Endodermal cell (in vitro differentiated cells): Measurements from ENCODE around the gene PBX4. TPM values are rescaled to one million over a fixed set of nuclear protein-coding genes. Genes with fewer than 3 reads are reported as not detected.

Experiments used
- DNase-seq: peaks from one replicate; pipeline ENCODE4 v3.0.0-alpha.2; 2017
- H3K27ac ChIP-seq: 2 replicates; pipeline ENCODE4 v1.5.1; 2013; ENCODE audit warnings: mild to moderate bottlenecking, low read depth, low read length, moderate library complexity
- H3K27me3 ChIP-seq: 2 replicates; pipeline ENCODE4 v1.6.1; 2013; ENCODE audit warnings: mild to moderate bottlenecking, low read length, moderate library complexity; ENCODE audit not compliant: insufficient read depth, control insufficient read depth, poor library complexity, severe bottlenecking
- H3K36me3 ChIP-seq: 2 replicates; pipeline ENCODE4 v1.7.0; 2013; ENCODE audit warnings: mild to moderate bottlenecking, low read length, moderate library complexity; ENCODE audit not compliant: control insufficient read depth, insufficient read depth
- H3K4me1 ChIP-seq: one replicate; pipeline ENCODE4 v1.7.0; 2013; ENCODE audit warnings: low read length; ENCODE audit not compliant: control insufficient read depth, insufficient read depth
- H3K4me3 ChIP-seq: 2 replicates; pipeline ENCODE4 v1.5.1; 2013; ENCODE audit warnings: mild to moderate bottlenecking, low read length, moderate library complexity
- H3K9ac ChIP-seq: 2 replicates; pipeline ENCODE4 v1.6.1; 2013; ENCODE audit warnings: mild to moderate bottlenecking, low read length, moderate library complexity; ENCODE audit not compliant: poor library complexity, severe bottlenecking; ENCODE audit errors: extremely low read depth
- H3K9me3 ChIP-seq: 2 replicates; pipeline ENCODE4 v1.6.1; 2013; ENCODE audit warnings: mild to moderate bottlenecking, low read length, moderate library complexity; ENCODE audit not compliant: control insufficient read depth
- H3K27ac Mint-ChIP-seq: 2 replicates; pipeline ENCODE4 v1.8.0; 2020; ENCODE audit warnings: mixed read lengths
- H3K27me3 Mint-ChIP-seq: 2 replicates; pipeline ENCODE4 v1.8.0; 2021; ENCODE audit warnings: mild to moderate bottlenecking, mixed read lengths; ENCODE audit not compliant: insufficient read depth
- H3K36me3 Mint-ChIP-seq: 2 replicates; pipeline ENCODE4 v1.8.0; 2020; ENCODE audit warnings: low read depth, mixed read lengths
- H3K4me1 Mint-ChIP-seq: 2 replicates; pipeline ENCODE4 v1.8.0; 2020; ENCODE audit warnings: mixed read lengths
- H3K4me3 Mint-ChIP-seq: 2 replicates; pipeline ENCODE4 v1.8.0; 2020; ENCODE audit warnings: mild to moderate bottlenecking, moderate library complexity, mixed read lengths
- H3K9me3 Mint-ChIP-seq: 2 replicates; pipeline ENCODE4 v1.8.0; 2020; ENCODE audit warnings: mild to moderate bottlenecking, mixed read lengths
- CTCF ChIP-seq: fragments of 200-600 bp; sonication (generic); conservative IDR thresholded peaks from 2 replicates; pipeline ENCODE4 v1.5.0; 2021; ENCODE audit warnings: antibody characterized with exemption, mild to moderate bottlenecking
- WGBS, 2 experiments: methylation state at CpG; one replicate each; pipeline versions ENCODE4 v1.1.5 to v1.1.7; 2013; ENCODE audit warnings: missing lambda C conversion rate in 2 of 2, mixed read lengths in 1 of 2; ENCODE audit not compliant: insufficient coverage in 1 of 2, insufficient read length in 1 of 2; 5-methylcytosine and 5-hydroxymethylcytosine counted together
- total RNA-seq, 2 donors: library from RNA; stranded (reverse); fragmentation: NEBNext Ultra II Directional in 1 of 2; extraction: Animal tissue kit (Norgen Biotek cat#: 25700) in 1 of 2; gene quantifications; 2 replicates in 1 of 2; 3 replicates in 1 of 2; pipeline ENCODE4 v1.2.1, GENCODE V29; 2021

Gene PBX4
- total RNA-seq, 2 donors from 2014 or later: 4.1 to 8.6 TPM

GRCh38 chr19:19580418-19580817 is 38.1 kb downstream of the PBX4 start:
- 92 to 95% methylated on average over 1 to 4 of the region's 4 CpGs for whole genome bisulfite sequencing, 2 experiments
- H3K9me3 Mint-ChIP-seq: no peaks in the 10 kb centered on the region
- H3K9me3 ChIP-seq: no peaks in the 10 kb centered on the region
- no peak overlapping the region for H3K4me3 Mint-ChIP-seq
- no peaks in the 10 kb centered on the region for H3K36me3 Mint-ChIP-seq
- no peaks in the 10 kb centered on the region for H3K27me3 Mint-ChIP-seq
- DNase-seq: no peak
- H3K27me3 ChIP-seq: no peaks in the 10 kb centered on the region
- H3K4me1 ChIP-seq: no peaks in the 10 kb centered on the region
- no peak overlapping the region for H3K27ac Mint-ChIP-seq
- no peak for TF ChIP-seq CTCF
- H3K36me3 ChIP-seq: no peaks in the 10 kb centered on the region
- no peak overlapping the region for H3K4me3 ChIP-seq
- H3K9ac ChIP-seq: no peak overlapping the region
- peaks cover 10% of the 10 kb centered on the region for H3K4me1 Mint-ChIP-seq
- no peak overlapping the region for H3K27ac ChIP-seq

- Histone ChIP-seq H3K27me3 (no peaks in the 10 kb centered on the region), H3K27ac (peak overlapping the region; percentile 29), H3K9me3 (no peaks in the 10 kb centered on the region), H3K4me3 (no peak overlapping the region), H3K36me3 (no peaks in the 10 kb centered on the region), H3K9ac (no peak overlapping the region), H3K4me1 (no peaks in the 10 kb centered on the region)
- Mint-ChIP-seq H3K4me1 (peaks cover 11% of the 10 kb centered on the region), H3K4me3 (no peak overlapping the region), H3K27ac (no peak overlapping the region), H3K36me3 (no peaks in the 10 kb centered on the region), H3K9me3 (no peaks in the 10 kb centered on the region), H3K27me3 (no peaks in the 10 kb centered on the region)
- no peak for TF ChIP-seq CTCF
- no peak for DNase-seq
- 90 to 91% methylated on average over 17 to 25 of the region's 25 CpGs for WGBS, 2 experiments
These were observed 38.7 kb downstream of the PBX4 start for GRCh38 chr19:19579533-19580361.

- WGBS, 2 experiments: 93 to 98% methylated on average over 4 to 6 of the region's 6 CpGs
- no peak overlapping the region for H3K27ac Mint-ChIP-seq
- no peak for TF ChIP-seq CTCF
These were observed 40.2 kb downstream of the PBX4 start for GRCh38 chr19:19578252-19578651.

More at GRCh38 chr19:19578252-19578651, 40.2 kb downstream of the PBX4 start:
- DNase-seq: no peak
- peak overlapping the region; percentile 48 for H3K27ac ChIP-seq
- no peak overlapping the region for H3K9ac ChIP-seq
- Mint-ChIP-seq H3K27me3 (no peaks in the 10 kb centered on the region), H3K4me1 (peaks cover 13% of the 10 kb centered on the region), H3K9me3 (no peaks in the 10 kb centered on the region), H3K4me3 (no peak overlapping the region), H3K36me3 (no peaks in the 10 kb centered on the region)
- no peaks in the 10 kb centered on the region for H3K27me3 ChIP-seq
- H3K9me3 ChIP-seq: no peaks in the 10 kb centered on the region
- no peak overlapping the region for H3K4me3 ChIP-seq
- no peaks in the 10 kb centered on the region for H3K36me3 ChIP-seq
- H3K4me1 ChIP-seq: no peaks in the 10 kb centered on the region
